ENCODE measurements around the gene BAHCC1.

BAHCC1 gene

DNA sequence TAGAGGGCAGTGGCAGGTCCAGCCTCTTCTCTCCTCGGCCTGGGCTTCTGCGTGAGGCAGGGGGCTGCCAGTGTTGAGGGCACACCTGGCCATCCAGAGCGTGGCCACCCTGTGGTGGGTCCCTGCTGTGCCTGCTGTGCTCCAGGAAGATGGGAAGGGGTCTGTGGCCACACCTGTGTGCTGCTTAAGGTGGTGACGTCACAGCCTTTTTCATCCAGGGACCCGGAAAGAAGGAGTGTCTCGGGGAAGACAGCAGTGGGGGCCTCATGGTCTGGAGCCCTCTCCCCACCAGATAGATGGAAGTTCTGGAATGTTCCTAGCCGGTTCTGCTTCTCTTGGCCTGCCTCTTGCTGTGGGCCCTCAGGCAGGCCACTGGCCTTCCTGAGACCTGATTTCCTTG is 80.8 kb downstream of the BAHCC1 start:
- Histone ChIP-seq H3K27me3 (ENCODE audit: low read depth, low read length) (no peaks in the 10 kb centered on the region), H3K9ac (ENCODE audit: low read length) (no peak overlapping the region), H3K4me3 (ENCODE audit: low read length) (no peak overlapping the region), H3K36me3 (replicated peaks; ENCODE audit: low read depth, low read length) (no peaks in the 10 kb centered on the region), H3K27ac (ENCODE audit: low read length) (no peak overlapping the region), H3K79me2 (ENCODE audit: low read length) (no peaks in the 10 kb centered on the region), H3K4me1 (ENCODE audit: low read length) (no peaks in the 10 kb centered on the region), H2AFZ (ENCODE audit: low read depth, low read length) (no peak overlapping the region), H4K20me1 (ENCODE audit: insufficient read depth, low read length) (no peaks in the 10 kb centered on the region), H3K4me2 (ENCODE audit: low read length) (no peak overlapping the region), H3K9me3 (ENCODE audit: insufficient read depth, low read length) (no peaks in the 10 kb centered on the region)
- TF ChIP-seq, protein P1, sequence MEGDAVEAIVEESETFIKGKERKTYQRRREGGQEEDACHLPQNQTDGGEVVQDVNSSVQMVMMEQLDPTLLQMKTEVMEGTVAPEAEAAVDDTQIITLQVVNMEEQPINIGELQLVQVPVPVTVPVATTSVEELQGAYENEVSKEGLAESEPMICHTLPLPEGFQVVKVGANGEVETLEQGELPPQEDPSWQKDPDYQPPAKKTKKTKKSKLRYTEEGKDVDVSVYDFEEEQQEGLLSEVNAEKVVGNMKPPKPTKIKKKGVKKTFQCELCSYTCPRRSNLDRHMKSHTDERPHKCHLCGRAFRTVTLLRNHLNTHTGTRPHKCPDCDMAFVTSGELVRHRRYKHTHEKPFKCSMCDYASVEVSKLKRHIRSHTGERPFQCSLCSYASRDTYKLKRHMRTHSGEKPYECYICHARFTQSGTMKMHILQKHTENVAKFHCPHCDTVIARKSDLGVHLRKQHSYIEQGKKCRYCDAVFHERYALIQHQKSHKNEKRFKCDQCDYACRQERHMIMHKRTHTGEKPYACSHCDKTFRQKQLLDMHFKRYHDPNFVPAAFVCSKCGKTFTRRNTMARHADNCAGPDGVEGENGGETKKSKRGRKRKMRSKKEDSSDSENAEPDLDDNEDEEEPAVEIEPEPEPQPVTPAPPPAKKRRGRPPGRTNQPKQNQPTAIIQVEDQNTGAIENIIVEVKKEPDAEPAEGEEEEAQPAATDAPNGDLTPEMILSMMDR (IDR thresholded peaks at IDR 0.05; ENCODE audit: low read depth, low read length): no peak
- TF ChIP-seq EZH2phosphoT487 (IDR thresholded peaks at IDR 0.05; ENCODE audit: low read depth): no peak

DNA sequence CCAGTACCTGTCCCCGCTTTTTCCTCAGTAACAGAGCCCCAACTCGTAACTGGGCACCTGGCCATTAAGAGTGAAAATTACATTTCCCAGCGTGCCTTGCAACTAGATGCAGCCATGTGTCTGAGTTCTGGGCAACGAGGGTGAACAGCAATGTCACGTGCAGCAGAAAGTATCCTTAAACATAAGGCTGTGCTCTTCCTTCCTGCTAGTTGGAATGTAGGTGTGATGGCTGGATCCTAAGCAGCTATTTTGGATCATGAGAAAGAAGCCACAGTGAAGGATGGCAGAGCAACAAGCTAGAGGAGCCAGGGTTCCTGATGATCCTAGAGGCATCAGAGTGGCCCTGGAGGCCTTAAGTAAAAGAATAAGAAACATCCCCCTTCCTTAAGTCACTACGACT is 81.4 kb downstream of the BAHCC1 start:
- Histone ChIP-seq H3K9me3 (ENCODE audit: insufficient read depth, low read length) (no peaks in the 10 kb centered on the region), H3K4me1 (ENCODE audit: low read length) (no peaks in the 10 kb centered on the region), H2AFZ (ENCODE audit: low read depth, low read length) (no peak overlapping the region), H3K4me2 (ENCODE audit: low read length) (no peak overlapping the region), H3K36me3 (replicated peaks; ENCODE audit: low read depth, low read length) (no peaks in the 10 kb centered on the region), H3K4me3 (ENCODE audit: low read length) (no peak overlapping the region), H4K20me1 (ENCODE audit: insufficient read depth, low read length) (no peaks in the 10 kb centered on the region), H3K27ac (ENCODE audit: low read length) (no peak overlapping the region), H3K9ac (ENCODE audit: low read length) (no peak overlapping the region), H3K27me3 (ENCODE audit: low read depth, low read length) (no peaks in the 10 kb centered on the region), H3K79me2 (ENCODE audit: low read length) (no peaks in the 10 kb centered on the region)
- TF ChIP-seq EZH2phosphoT487 (IDR thresholded peaks at IDR 0.05; ENCODE audit: low read depth): no peak
- TF ChIP-seq, protein P1 (IDR thresholded peaks at IDR 0.05; ENCODE audit: low read depth, low read length): no peak

DNA sequence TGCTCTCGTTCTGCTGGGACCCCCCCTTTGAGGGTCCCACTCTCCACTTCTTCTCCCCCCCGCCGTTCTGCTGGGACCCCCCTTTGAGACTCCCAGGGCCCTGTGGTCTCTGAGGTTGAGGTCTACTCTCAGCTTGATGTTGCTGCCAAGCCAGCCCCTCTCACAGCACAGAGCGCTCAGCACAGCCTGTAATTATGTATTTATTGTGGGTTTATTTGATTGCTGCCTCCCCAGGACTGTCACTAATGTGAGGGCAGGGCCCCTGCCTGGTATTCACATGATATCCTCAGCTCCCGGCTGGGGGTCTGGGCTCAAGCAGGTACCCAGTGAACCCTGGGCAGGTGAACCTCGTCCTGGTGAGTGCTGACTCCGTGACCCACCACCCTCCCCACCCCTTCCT is 81.9 kb downstream of the BAHCC1 start:
- Histone ChIP-seq H3K4me1 (ENCODE audit: low read length) (no peaks in the 10 kb centered on the region), H3K27ac (ENCODE audit: low read length) (no peak overlapping the region), H3K4me3 (ENCODE audit: low read length) (no peak overlapping the region), H4K20me1 (ENCODE audit: insufficient read depth, low read length) (no peaks in the 10 kb centered on the region), H3K4me2 (ENCODE audit: low read length) (no peak overlapping the region), H3K36me3 (replicated peaks; ENCODE audit: low read depth, low read length) (no peaks in the 10 kb centered on the region), H3K27me3 (ENCODE audit: low read depth, low read length) (no peaks in the 10 kb centered on the region), H3K79me2 (ENCODE audit: low read length) (no peaks in the 10 kb centered on the region), H2AFZ (ENCODE audit: low read depth, low read length) (no peak overlapping the region), H3K9me3 (ENCODE audit: insufficient read depth, low read length) (no peaks in the 10 kb centered on the region), H3K9ac (ENCODE audit: low read length) (no peak overlapping the region)
- no peak for TF ChIP-seq EZH2phosphoT487 (IDR thresholded peaks at IDR 0.05; ENCODE audit: low read depth)
- TF ChIP-seq, protein P1 (IDR thresholded peaks at IDR 0.05; ENCODE audit: low read depth, low read length): no peak

DNA sequence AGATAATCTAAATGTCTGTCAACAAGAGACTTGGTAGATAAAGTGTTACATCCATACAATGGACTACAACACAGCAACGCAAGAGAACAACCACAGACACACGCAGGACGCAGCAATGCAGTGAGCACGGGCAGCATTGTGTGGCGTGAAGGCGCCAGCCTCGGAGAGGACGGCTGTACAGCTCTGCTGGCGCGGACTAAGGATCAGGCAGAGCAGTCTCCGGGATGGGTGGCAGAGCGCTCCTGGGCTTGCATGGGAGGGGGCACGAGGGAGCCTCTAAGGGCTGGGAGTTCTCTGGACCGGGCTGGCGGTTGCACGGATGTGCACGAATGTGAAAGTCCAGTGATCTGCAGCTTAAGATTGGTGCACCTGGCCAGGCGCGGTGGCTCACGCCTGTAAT is 82.9 kb downstream of the BAHCC1 start:
- H3K4me3 ChIP-seq (ENCODE audit: low read length): no peak overlapping the region
- H3K36me3 ChIP-seq (replicated peaks; ENCODE audit: low read depth, low read length): no peaks in the 10 kb centered on the region
- no peaks in the 10 kb centered on the region for H3K79me2 ChIP-seq (ENCODE audit: low read length)
- no peak overlapping the region for H2AFZ ChIP-seq (ENCODE audit: low read depth, low read length)
- peaks cover 8% of the 10 kb centered on the region for H3K4me1 ChIP-seq (ENCODE audit: low read length)
- H3K9me3 ChIP-seq (ENCODE audit: insufficient read depth, low read length): no peaks in the 10 kb centered on the region
- no peak for TF ChIP-seq EZH2phosphoT487 (IDR thresholded peaks at IDR 0.05; ENCODE audit: low read depth)
- TF ChIP-seq, protein P1 (IDR thresholded peaks at IDR 0.05; ENCODE audit: low read depth, low read length): no peak
- no peak overlapping the region for H3K9ac ChIP-seq (ENCODE audit: low read length)
- no peaks in the 10 kb centered on the region for H4K20me1 ChIP-seq (ENCODE audit: insufficient read depth, low read length)
- no peaks in the 10 kb centered on the region for H3K27me3 ChIP-seq (ENCODE audit: low read depth, low read length)
- no peak overlapping the region for H3K27ac ChIP-seq (ENCODE audit: low read length)
- no peak overlapping the region for H3K4me2 ChIP-seq (ENCODE audit: low read length)

All from OCI-LY3 (cell line).